ENCODE data around the gene FHAD1. TPM values are rescaled to one million over a fixed set of nuclear protein-coding genes. Genes with fewer than 3 reads are reported as not detected.

The FHAD1 gene
- total RNA-seq, 1 experiment from 2014 or later, result not detected

- H3K9me3 Mint-ChIP-seq (ENCODE audit: unreplicated experiment), result no peaks in the 10 kb centered on the region
- no peak overlapping the region for H3K27ac Mint-ChIP-seq (ENCODE audit: low read depth, unreplicated experiment)
These were observed 86.1 kb downstream of the FHAD1 start for GRCh38 chr1:15332952-15333715.

DNA sequence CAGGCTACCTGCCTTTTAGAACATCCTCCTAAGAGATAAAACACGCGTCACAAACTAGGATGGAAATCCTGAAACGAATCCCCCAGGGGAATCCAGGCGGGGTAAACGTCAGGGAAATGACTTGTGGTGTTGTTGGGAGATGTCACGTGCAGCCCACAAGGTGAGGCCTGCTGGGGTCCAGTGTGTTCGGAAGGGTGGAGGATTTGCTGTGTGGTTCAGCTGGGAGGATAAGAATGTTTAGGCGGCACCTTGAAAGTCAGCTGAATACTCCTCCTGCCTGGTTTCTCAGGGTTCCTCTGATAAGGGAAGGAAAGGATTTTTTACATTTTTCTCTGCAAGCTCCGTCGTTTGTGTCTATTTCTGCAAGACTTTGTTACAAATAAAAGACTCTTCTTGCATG is 88.0 kb downstream of the FHAD1 start:
- peaks cover 4% of the 10 kb centered on the region for H3K36me3 Mint-ChIP-seq (ENCODE audit: insufficient read depth, unreplicated experiment)
- intact Hi-C loops (cut with micrococcal nuclease), result no loop called here
- no TSS peak for BruUV-seq (replicated peaks)
- POLR2A ChIA-PET, result no interaction called here
- peaks cover 11% of the 10 kb centered on the region for H3K27me3 Mint-ChIP-seq (ENCODE audit: insufficient read depth, unreplicated experiment)
- no peaks in the 10 kb centered on the region for H3K9me3 Mint-ChIP-seq (ENCODE audit: unreplicated experiment)
- CTCF ChIA-PET, result interaction anchor here (0.6 to 4.4 kb wide), 4 partner anchors 11 to 420 kb away, joined by 3 to 31 read pairs (median 6); no protein-coding TSS in a partner anchor
- no peak for DNase-seq (ENCODE audit: unreplicated experiment)
- H3K4me1 Mint-ChIP-seq (ENCODE audit: insufficient read depth, unreplicated experiment), result peaks cover 12% of the 10 kb centered on the region
- H3K4me3 Mint-ChIP-seq (ENCODE audit: unreplicated experiment), result no peak overlapping the region
- TF ChIP-seq CTCF (IDR thresholded peaks at IDR 0.05; ENCODE audit: unreplicated experiment), result no peak
- no peak overlapping the region for H3K27ac Mint-ChIP-seq (ENCODE audit: low read depth, unreplicated experiment)

More at GRCh38 chr1:15332952-15333715, 86.1 kb downstream of the FHAD1 start:
- no TSS peak for BruUV-seq (replicated peaks)
- H3K4me3 Mint-ChIP-seq (ENCODE audit: unreplicated experiment), result no peak overlapping the region
- peaks cover 11% of the 10 kb centered on the region for H3K27me3 Mint-ChIP-seq (ENCODE audit: insufficient read depth, unreplicated experiment)
- H3K4me1 Mint-ChIP-seq (ENCODE audit: insufficient read depth, unreplicated experiment), result peaks cover 12% of the 10 kb centered on the region
- H3K36me3 Mint-ChIP-seq (ENCODE audit: insufficient read depth, unreplicated experiment), result peaks cover 4% of the 10 kb centered on the region
- no peak for TF ChIP-seq CTCF (IDR thresholded peaks at IDR 0.05; ENCODE audit: unreplicated experiment)
- DNase-seq (ENCODE audit: unreplicated experiment), result no peak
- CTCF ChIA-PET, result interaction anchor here (0.6 to 4.4 kb wide), 3 partner anchors 9 to 207 kb away, joined by 5 to 31 read pairs (median 6); no protein-coding TSS in a partner anchor
- intact Hi-C loops (cut with micrococcal nuclease), result no loop called here
- POLR2A ChIA-PET, result interaction anchor here (0.6 to 1.4 kb wide), 3 partner anchors 9 to 80 kb away, joined by 3 to 4 read pairs (median 4); no protein-coding TSS in a partner anchor

- CTCF ChIA-PET, result interaction anchor here (0.6 to 1.4 kb wide), 3 partner anchors 13 to 56 kb away, joined by 3 to 7 read pairs (median 5); no protein-coding TSS in a partner anchor
- peaks cover 20% of the 10 kb centered on the region for H3K4me1 Mint-ChIP-seq (ENCODE audit: insufficient read depth, unreplicated experiment)
- BruUV-seq (replicated peaks), result no TSS peak
These were observed 89.8 kb downstream of the FHAD1 start for GRCh38 chr1:15336866-15337265.

More at GRCh38 chr1:15336866-15337265, 89.8 kb downstream of the FHAD1 start:
- intact Hi-C loops (cut with micrococcal nuclease), result no loop called here
- DNase-seq (ENCODE audit: unreplicated experiment), result no peak
- Mint-ChIP-seq H3K4me3 (ENCODE audit: unreplicated experiment) (no peak overlapping the region), H3K27ac (ENCODE audit: low read depth, unreplicated experiment) (no peak overlapping the region), H3K27me3 (ENCODE audit: insufficient read depth, unreplicated experiment) (no peaks in the 10 kb centered on the region), H3K36me3 (ENCODE audit: insufficient read depth, unreplicated experiment) (no peaks in the 10 kb centered on the region), H3K9me3 (ENCODE audit: unreplicated experiment) (no peaks in the 10 kb centered on the region)
- POLR2A ChIA-PET, result no interaction called here
- no peak for TF ChIP-seq CTCF (IDR thresholded peaks at IDR 0.05; ENCODE audit: unreplicated experiment)

Data from MCF 10A (cell line).